Esophagus squamous epithelium (tissue), 5 donors: ENCODE results near the gene RNF186. TPM values are rescaled to one million over a fixed set of nuclear protein-coding genes. Genes with fewer than 3 reads are reported as not detected.

Experiments
- DNase-seq: peaks from one replicate; lab custom pipeline; 2025; lab: John Stamatoyannopoulos, UW
- H3K27ac ChIP-seq, 4 donors: fragments of 200-600 bp; sonication (generic); one replicate each; pipeline ENCODE4 v1.5.1; 2016 to 2019; ENCODE audit warnings: mild to moderate bottlenecking in 1 of 4
- H3K27me3 ChIP-seq, 4 donors: fragments of 200-600 bp; sonication (generic); 1 replicate in 3 of 4; 2 replicates in 1 of 4; pipeline versions ENCODE4 v1.5.1 to v1.6.0; 2017 to 2021; ENCODE audit warnings: antibody characterized with exemption in 1 of 4
- H3K36me3 ChIP-seq, 3 donors: fragments of 200-600 bp; sonication (generic); one replicate each; pipeline ENCODE4 v1.5.1; 2016 to 2019
- H3K4me1 ChIP-seq, 3 donors: fragments of 200-600 bp; sonication (generic); one replicate each; pipeline ENCODE4 v1.5.1; 2017 to 2019
- H3K4me3 ChIP-seq, 4 donors: fragments of 200-600 bp; sonication (generic); 1 replicate in 3 of 4; 2 replicates in 1 of 4; pipeline ENCODE4 v1.5.1; 2016 to 2019; ENCODE audit warnings: mild to moderate bottlenecking in 2 of 4, moderate library complexity in 1 of 4
- H3K9me3 ChIP-seq, 3 donors: fragments of 200-600 bp; sonication (generic); one replicate each; pipeline ENCODE4 v1.5.1; 2016 to 2019
- CTCF ChIP-seq, 6 experiments: fragments of 450-650 bp in 4 of 6; fragments of 200-600 bp in 2 of 6; sonication (generic) in 2 of 6; IDR thresholded peaks; one replicate each; pipeline ENCODE4 v1.5.1; 2016 to 2019; ENCODE audit warnings: antibody characterized with exemption in 6 of 6, mild to moderate bottlenecking in 4 of 6, moderate library complexity in 4 of 6
- POLR2A ChIP-seq, 4 donors: fragments of 450-650 bp; IDR thresholded peaks; one replicate each; pipeline ENCODE4 v1.6.1; 2017; ENCODE audit warnings: antibody characterized with exemption in 4 of 4, mild to moderate bottlenecking in 4 of 4, moderate library complexity in 3 of 4
- WGBS, 2 donors: methylation state at CpG; one replicate each; pipeline ENCODE4 v1.1.5; 2018; 5-methylcytosine and 5-hydroxymethylcytosine counted together
- intact Hi-C: fragments of 100-400 bp; cut with DNase I; formaldehyde crosslinking; loops from one replicate; pipeline ENCODE4 v1.15.0; 2022
- total RNA-seq, 4 donors: library from RNA; depleted of rRNA; stranded (reverse); fragments of >200 nt; gene quantifications; one replicate each; pipeline ENCODE4 v1.1.0, GENCODE V29; 2016
- donor health status: DM: yes; HTN: yes; CAD: no.

Gene RNF186
- total RNA-seq, 4 donors from 2014 or later = not detected

- intact Hi-C loops = no loop called here
- Histone ChIP-seq H3K36me3 (peaks cover 8 to 100% (median 18%) of the 10 kb centered on the region in 3 donors), H3K9me3 (no peaks in the 10 kb centered on the region), H3K27ac (no peak overlapping the region), H3K4me1 (no peaks in the 10 kb centered on the region), H3K27me3 (no peaks in the 10 kb centered on the region), H3K4me3 (no peak overlapping the region)
- 84 to 88% methylated on average over 6 of the region's 6 CpGs for WGBS, 2 donors
- TF ChIP-seq CTCF (IDR thresholded peaks at IDR 0.05) = no peak
- DNase-seq = no peak
Observed at GRCh38 chr1:19775317-19775716, 39.8 kb downstream of the RNF186 start.

- Histone ChIP-seq H3K4me1 (no peaks in the 10 kb centered on the region), H3K36me3 (peaks cover 1 to 100% (median 9%) of the 10 kb centered on the region in 3 donors), H3K27ac (no peak overlapping the region), H3K4me3 (no peak overlapping the region), H3K9me3 (no peaks in the 10 kb centered on the region), H3K27me3 (no peaks in the 10 kb centered on the region)
- WGBS, 2 donors = 73 to 80% methylated on average over 6 of the region's 6 CpGs
- intact Hi-C loops = no loop called here
- no peak for TF ChIP-seq CTCF (IDR thresholded peaks at IDR 0.05)
- TF ChIP-seq POLR2A (IDR thresholded peaks at IDR 0.05) = no peak
- no peak for DNase-seq
Observed at GRCh38 chr1:19774180-19774785, 40.8 kb downstream of the RNF186 start.

GRCh38 chr1:19773485-19773884, 41.6 kb downstream of the RNF186 start:
- 86 to 87% methylated on average over 3 to 4 of the region's 4 CpGs for WGBS, 2 donors
- DNase-seq = no peak
- no peak for TF ChIP-seq CTCF (IDR thresholded peaks at IDR 0.05)
- no peak for TF ChIP-seq POLR2A (IDR thresholded peaks at IDR 0.05)
- Histone ChIP-seq H3K4me3 (no peak overlapping the region), H3K27ac (no peak overlapping the region), H3K9me3 (no peaks in the 10 kb centered on the region), H3K4me1 (no peaks in the 10 kb centered on the region), H3K36me3 (peaks cover 0 to 98% (median 4%) of the 10 kb centered on the region in 3 donors), H3K27me3 (no peaks in the 10 kb centered on the region)
- intact Hi-C loops = no loop called here

- DNase-seq = no peak
- Histone ChIP-seq H3K27ac (no peak overlapping the region), H3K36me3 (peaks cover 0 to 94% (median 4%) of the 10 kb centered on the region in 3 donors), H3K4me1 (no peaks in the 10 kb centered on the region), H3K4me3 (no peak overlapping the region), H3K9me3 (no peaks in the 10 kb centered on the region), H3K27me3 (no peaks in the 10 kb centered on the region)
- intact Hi-C loops = no loop called here
- TF ChIP-seq CTCF (IDR thresholded peaks at IDR 0.05) (no peak), POLR2A (IDR thresholded peaks at IDR 0.05) (no peak)
- WGBS, 2 donors = 93 to 94% methylated on average over 5 to 8 of the region's 9 CpGs
Observed at GRCh38 chr1:19772053-19772452, 43.0 kb downstream of the RNF186 start.

- H3K27me3 ChIP-seq = no peaks in the 10 kb centered on the region
- no peaks in the 10 kb centered on the region for H3K4me1 ChIP-seq
- TF ChIP-seq POLR2A (IDR thresholded peaks at IDR 0.05) (no peak), CTCF (IDR thresholded peaks at IDR 0.05) (no peak)
- WGBS, 2 donors = 93 to 98% methylated on average over 6 of the region's 6 CpGs
- DNase-seq = no peak
- H3K9me3 ChIP-seq = no peaks in the 10 kb centered on the region
- intact Hi-C loops = no loop called here
- H3K36me3 ChIP-seq = peaks cover 0 to 94% (median 4%) of the 10 kb centered on the region in 3 donors
- H3K27ac ChIP-seq = no peak overlapping the region
- H3K4me3 ChIP-seq = no peak overlapping the region
Observed at GRCh38 chr1:19771350-19771749, 43.7 kb downstream of the RNF186 start.
